IPS-NIHi11 (cell line): ENCODE measurements around the gene STK17B.

Experiments used
- DNase-seq: peaks from one replicate; pipeline ENCODE4 v3.0.0; 2012; ENCODE audit warnings: mixed read lengths, low spot score

The STK17B gene

DNA sequence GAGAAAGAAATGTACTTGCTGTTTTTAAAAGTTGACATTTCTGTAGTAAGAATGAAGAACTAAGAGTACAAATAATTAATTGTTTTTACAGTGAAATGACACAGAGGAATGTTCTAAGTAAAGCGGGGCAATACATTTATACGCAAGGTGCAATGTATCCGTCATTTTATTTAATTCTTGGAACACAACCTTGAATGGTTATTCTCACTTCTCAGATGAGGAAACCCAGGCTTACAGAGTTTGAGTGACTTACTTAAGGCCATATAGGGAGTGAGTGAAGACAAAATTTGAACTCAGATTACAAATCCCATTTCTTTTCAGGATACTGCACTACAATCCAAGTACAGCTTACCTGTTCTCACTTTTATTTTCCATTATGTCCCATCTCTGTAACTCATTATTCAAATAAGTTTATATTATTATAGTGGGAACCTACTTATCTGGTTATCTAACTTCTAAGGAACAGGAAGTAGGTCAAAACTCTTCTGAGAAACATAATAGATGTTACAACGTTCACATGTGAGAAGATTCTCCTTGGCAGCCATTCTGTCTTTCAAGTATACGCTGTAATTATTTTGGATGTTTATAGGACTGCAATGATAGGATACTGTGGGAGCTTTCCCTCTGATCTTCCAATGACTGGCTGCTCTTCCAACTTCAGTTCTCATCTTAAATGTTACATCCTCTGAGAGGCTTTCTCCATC, 12.3 kb upstream of the STK17B start:
- no peak for DNase-seq

DNA sequence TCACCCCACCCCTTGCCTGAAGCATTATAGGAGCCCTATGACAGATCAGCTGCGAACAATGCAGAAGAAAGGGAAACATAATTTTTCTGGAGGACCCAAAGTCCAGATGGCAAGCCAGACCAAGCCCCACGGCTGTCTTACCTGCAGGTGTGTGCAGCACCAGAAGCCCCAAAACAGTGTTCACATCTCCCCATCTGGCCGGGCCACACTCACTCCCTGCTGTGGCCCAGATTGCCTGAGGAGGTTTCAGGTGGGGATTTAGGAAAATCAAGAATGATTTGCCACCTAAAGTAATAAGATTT, 11.7 kb upstream of the STK17B start:
- no peak for DNase-seq

DNA sequence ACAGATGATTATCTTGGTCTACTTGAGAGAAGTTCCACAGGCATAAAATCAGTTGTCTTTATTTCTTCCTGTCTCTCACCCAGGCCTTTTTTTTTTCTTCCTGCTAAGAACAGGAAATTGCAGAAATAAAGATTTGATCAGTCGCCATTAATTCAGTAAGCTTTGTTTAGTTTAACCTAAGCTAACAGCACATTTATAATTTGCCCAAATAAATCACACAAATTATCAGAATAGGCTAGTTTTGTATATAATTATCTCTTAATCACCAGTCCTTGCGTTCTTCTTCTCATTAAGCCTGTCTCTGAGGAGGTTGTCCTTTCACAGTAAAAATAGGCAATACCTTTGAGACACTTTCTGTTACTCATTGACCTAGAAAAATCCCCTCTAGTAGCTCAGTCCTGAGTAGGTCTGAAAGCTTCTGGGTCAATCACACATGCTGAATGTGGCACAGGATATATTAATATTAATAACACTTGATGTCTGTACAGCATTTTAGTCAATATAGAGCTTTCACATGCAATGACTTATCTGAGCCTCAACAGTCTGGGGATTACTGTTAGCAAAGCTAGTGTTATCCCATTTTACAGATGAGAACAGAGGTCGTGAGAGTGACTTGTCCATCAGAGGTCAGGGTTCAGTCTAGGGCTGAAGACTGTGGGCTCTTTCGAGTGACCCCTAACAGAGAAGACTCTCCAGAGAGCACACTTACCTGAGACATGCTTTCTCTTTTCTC, 11.2 kb upstream of the STK17B start:
- no peak for DNase-seq

- DNase-seq = no peak
These were observed 10.1 kb upstream of the STK17B start for GRCh38 chr2:196181484-196181883.

DNA sequence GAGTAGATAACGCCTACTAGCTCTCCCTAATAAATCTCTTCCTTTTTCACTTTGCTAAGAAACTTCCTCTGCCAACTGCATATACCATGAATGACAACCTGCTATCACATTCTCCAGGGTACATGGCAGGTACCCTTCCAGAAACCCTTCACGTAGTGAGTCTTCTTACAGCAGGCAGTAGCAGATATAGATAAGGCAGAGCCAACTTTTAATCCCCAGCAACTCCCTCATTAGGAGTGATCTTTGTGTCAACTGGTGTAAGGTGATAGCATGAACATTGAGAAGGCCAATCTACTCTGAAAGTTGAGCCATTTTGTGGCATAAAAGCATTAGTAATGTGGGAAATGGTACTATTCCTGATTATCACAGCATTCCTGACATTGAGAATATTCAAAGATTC, 5.7 kb upstream of the STK17B start:
- DNase-seq = no peak

- DNase-seq = no peak
These were observed 4.9 kb upstream of the STK17B start for GRCh38 chr2:196176142-196176738.

GRCh38 chr2:196174404-196174803, 3.0 kb upstream of the STK17B start:
- DNase-seq = no peak

GRCh38 chr2:196173505-196173904, 2.1 kb upstream of the STK17B start:
- no peak for DNase-seq

DNA sequence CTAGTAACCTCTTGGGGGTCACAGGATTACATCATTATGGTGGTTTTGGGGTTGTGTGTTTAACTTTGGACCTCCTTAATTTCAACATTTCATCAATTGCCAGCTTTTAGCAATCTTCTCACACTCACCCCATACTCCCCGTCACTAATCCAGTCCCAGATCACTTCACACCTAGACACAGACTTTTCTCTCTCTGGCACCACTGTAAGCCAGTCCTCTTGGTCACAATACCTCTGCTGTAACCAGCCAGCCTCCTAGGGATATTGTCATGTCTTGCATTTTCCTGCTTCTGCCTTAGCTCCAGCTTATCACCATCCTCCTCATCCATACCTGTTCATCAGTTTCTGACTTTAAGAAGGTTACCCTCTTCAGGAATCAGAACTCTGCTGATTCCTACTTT, 1.6 kb upstream of the STK17B start:
- DNase-seq = no peak

DNA sequence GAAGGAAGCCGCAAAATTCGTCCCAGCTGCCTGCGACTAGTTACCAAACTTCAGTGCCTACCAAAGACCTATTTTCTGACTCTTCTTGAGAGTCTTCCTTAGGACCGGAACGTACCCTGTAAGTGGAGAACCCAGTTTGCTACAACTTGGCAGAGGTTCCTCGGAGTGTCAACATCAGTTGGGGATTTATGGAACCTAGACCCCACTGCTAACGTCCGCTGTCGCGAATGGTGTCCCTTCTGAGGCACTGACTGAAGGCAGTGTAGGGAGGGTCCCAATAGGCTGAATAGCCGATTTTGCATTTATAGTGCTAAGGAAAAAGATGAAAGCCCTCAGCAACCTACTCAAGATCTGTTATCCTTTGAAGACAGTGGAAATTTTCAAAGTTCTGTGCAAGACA, 568 bp upstream of the STK17B start:
- DNase-seq = no peak

GRCh38 chr2:196170606-196171247, 651 bp downstream of the STK17B start:
- peak; percentile 6 for DNase-seq

- peak; percentile 7 for DNase-seq
These were observed 1.2 kb downstream of the STK17B start for GRCh38 chr2:196170213-196170605.

- no peak for DNase-seq
These were observed 1.9 kb downstream of the STK17B start for GRCh38 chr2:196169516-196169915.

GRCh38 chr2:196168181-196168580, 3.2 kb downstream of the STK17B start:
- no peak for DNase-seq

GRCh38 chr2:196167666-196168065, 3.7 kb downstream of the STK17B start:
- DNase-seq = no peak

- no peak for DNase-seq
These were observed 4.5 kb downstream of the STK17B start for GRCh38 chr2:196166876-196167275.

DNA sequence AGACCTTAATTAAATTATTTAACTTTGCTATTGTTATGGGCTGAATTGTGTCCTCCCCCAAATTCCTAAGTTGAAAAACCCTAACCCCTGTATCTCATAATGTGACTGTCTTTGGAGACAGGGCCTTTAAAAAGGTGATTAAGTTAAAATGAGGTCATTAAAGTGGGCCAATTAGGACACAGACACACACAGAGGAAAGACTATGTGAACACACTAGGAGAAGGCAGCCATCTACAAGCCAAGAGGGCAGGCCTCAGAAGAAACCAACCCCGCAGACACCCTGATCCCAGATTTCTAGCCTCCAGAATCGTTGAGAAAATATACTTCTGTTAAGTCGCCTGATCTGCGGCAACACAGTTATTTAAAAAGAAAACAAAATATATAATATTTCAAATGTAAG, 6.4 kb downstream of the STK17B start:
- DNase-seq = no peak

- DNase-seq = no peak
These were observed 8.1 kb downstream of the STK17B start for GRCh38 chr2:196163285-196163684.

GRCh38 chr2:196162586-196163175, 8.7 kb downstream of the STK17B start:
- no peak for DNase-seq

GRCh38 chr2:196160946-196161345, 10.4 kb downstream of the STK17B start:
- DNase-seq = no peak

DNA sequence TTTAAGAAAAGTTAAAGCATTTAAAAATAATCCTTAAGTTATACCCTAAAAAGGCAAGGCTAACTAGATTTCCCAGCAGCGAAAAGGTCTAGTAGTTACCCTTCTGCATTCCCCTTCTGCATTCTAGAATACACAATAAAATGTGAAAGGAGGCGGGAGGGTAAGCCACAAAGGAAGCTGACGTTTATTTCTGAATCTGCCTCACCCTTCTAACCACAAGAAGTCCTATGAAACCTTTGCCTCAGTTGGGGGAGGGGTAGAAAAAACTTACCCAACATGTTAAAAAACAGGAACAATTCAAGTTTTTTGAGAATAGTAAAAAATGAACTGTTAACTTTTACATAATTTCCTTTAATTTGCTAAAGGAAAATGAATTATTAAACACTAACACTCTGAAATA, 11.3 kb downstream of the STK17B start:
- DNase-seq = peak; percentile 40

DNA sequence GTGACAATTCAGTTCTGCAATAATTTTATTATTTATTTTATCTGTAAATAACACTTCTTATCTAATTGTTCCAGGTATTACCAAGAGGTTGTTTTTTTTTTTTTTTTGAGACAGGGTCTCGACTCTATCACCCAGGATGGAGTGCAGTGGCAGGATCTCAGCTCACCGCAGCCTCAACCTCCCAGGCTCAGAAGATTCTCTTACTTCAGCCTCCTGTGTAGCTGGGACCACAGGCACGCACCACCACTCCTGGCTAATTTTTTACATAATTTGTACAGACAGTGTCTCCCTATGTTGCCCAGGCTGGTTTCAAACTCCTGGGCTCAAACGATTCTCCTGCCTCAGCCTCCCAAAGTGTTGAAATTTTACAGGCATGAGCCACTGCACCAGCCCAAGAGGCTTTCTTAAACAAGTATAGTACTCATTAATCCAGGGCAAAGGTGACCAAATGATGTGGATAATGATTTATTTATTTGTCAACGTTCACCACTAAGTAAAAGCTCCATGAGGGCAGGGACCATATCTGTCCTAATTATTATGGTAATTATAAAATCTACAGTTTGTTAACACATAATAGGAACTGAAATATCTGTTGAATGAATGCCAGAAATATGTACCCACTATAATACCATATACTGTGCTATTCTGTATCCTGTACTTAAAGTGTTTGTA, 12.0 kb downstream of the STK17B start:
- no peak for DNase-seq
